VCaP (cell line): ENCODE data around the gene TSC22D2.

Experiments used
- H3K27ac ChIP-seq: fragments of 450-650 bp; 2 replicates; pipeline ENCODE4 v1.5.1; 2017
- CTCF ChIP-seq: fragments of 450-650 bp; conservative IDR thresholded peaks from 2 replicates; pipeline ENCODE4 v1.5.1; 2017; ENCODE audit warnings: mild to moderate bottlenecking, moderate library complexity

Gene TSC22D2

GRCh38 chr3:150414258-150414657 lies 6.2 kb downstream of the TSC22D2 start:
- H3K27ac ChIP-seq, result no peak overlapping the region
- TF ChIP-seq CTCF, result no peak

GRCh38 chr3:150414959-150415358 lies 6.9 kb downstream of the TSC22D2 start:
- no peak overlapping the region for H3K27ac ChIP-seq

GRCh38 chr3:150419076-150419868 lies 11.2 kb downstream of the TSC22D2 start:
- no peak for TF ChIP-seq CTCF
- no peak overlapping the region for H3K27ac ChIP-seq

More at GRCh38 chr3:150414959-150415358, 6.9 kb downstream of the TSC22D2 start:
- TF ChIP-seq CTCF, result no peak

- no peak for TF ChIP-seq CTCF
- no peak overlapping the region for H3K27ac ChIP-seq
Measured at GRCh38 chr3:150419959-150420358, 11.9 kb downstream of the TSC22D2 start.

GRCh38 chr3:150421256-150421655 lies 13.2 kb downstream of the TSC22D2 start:
- no peak overlapping the region for H3K27ac ChIP-seq
- no peak for TF ChIP-seq CTCF

GRCh38 chr3:150421799-150422548 lies 13.9 kb downstream of the TSC22D2 start:
- no peak for TF ChIP-seq CTCF
- no peak overlapping the region for H3K27ac ChIP-seq

GRCh38 chr3:150422907-150423306 lies 14.8 kb downstream of the TSC22D2 start:
- H3K27ac ChIP-seq, result no peak overlapping the region
- no peak for TF ChIP-seq CTCF
